Measurements from ENCODE around the gene UAP1L1.
A peak's percentile ranks its signal among the peaks of the same experiment; 100 is the strongest.

Gene UAP1L1

GRCh38 chr9:137129456-137130175 lies 52.3 kb downstream of the UAP1L1 start (continued):
- TF ChIP-seq KLF7 (tag by site-specific recombination; IDR thresholded peaks at IDR 0.05; ENCODE audit: borderline replicate concordance) (peak; percentile 69; the same call in 1 of the 2 replicates), ZNF701 (tag by site-specific recombination; IDR thresholded peaks at IDR 0.05) (no peak), SCRT1 (tag by site-specific recombination; IDR thresholded peaks at IDR 0.05; ENCODE audit: borderline replicate concordance) (no peak), ZNF16 (tag by site-specific recombination; IDR thresholded peaks at IDR 0.05; ENCODE audit: low read depth) (no peak), ZBTB17 (tag by site-specific recombination; IDR thresholded peaks at IDR 0.05) (peak; percentile 73), HOXD13 (CRISPR knock-in tag; IDR thresholded peaks at IDR 0.05; ENCODE audit: borderline replicate concordance) (no peak), ZNF132 (tag by site-specific recombination; IDR thresholded peaks at IDR 0.05; ENCODE audit: borderline replicate concordance) (no peak), ZNF843 (tag by site-specific recombination; IDR thresholded peaks at IDR 0.05) (0 out of 2 replicates have a peak, but pooled peaks have one; percentile 27), CTCF (tag by site-specific recombination; IDR thresholded peaks at IDR 0.05) (no peak), HOXA7 (CRISPR knock-in tag; IDR thresholded peaks at IDR 0.05; ENCODE audit: borderline replicate concordance) (no peak), ZNF169 (tag by site-specific recombination; IDR thresholded peaks at IDR 0.05) (no peak), IKZF3 (tag by site-specific recombination; IDR thresholded peaks at IDR 0.05) (0 out of 2 replicates have a peak, but pooled peaks have one; percentile 41), KLF8 (tag by site-specific recombination; IDR thresholded peaks at IDR 0.05) (peak; percentile 88), MZF1 (tag by site-specific recombination; IDR thresholded peaks at IDR 0.05; ENCODE audit: borderline replicate concordance) (no peak), ZNF214 (tag by site-specific recombination; IDR thresholded peaks at IDR 0.05; ENCODE audit: borderline replicate concordance) (no peak), ZNF433 (tag by site-specific recombination; IDR thresholded peaks at IDR 0.05; ENCODE audit: low read depth) (no peak), ZBTB26 (tag by site-specific recombination; optimal IDR thresholded peaks at IDR 0.05) (peak; percentile 99), KLF10 (tag by site-specific recombination; IDR thresholded peaks at IDR 0.05) (peak; percentile 41; the same call in 1 of the 2 replicates), ZNF391 (tag by site-specific recombination; IDR thresholded peaks at IDR 0.05; ENCODE audit: borderline replicate concordance, low read depth) (no peak; the same call in 1 of the 2 replicates), ZNF660 (tag by site-specific recombination; IDR thresholded peaks at IDR 0.05) (peak; percentile 34), ZNF423 (tag by site-specific recombination; IDR thresholded peaks at IDR 0.05) (no peak), ZXDB (tag by site-specific recombination; IDR thresholded peaks at IDR 0.05) (peak; percentile 61; the same call in 1 of the 2 replicates), PRDM10 (tag by site-specific recombination; IDR thresholded peaks at IDR 0.05) (no peak), ZNF324 (tag by site-specific recombination; IDR thresholded peaks at IDR 0.05) (peak; percentile 60; the same call in 1 of the 2 replicates), ZNF747 (tag by site-specific recombination; IDR thresholded peaks at IDR 0.05) (no peak), KLF1 (tag by site-specific recombination; IDR thresholded peaks at IDR 0.05) (peak; percentile 95), YY2 (tag by site-specific recombination; IDR thresholded peaks at IDR 0.05) (peak; percentile 86), ZNF394 (tag by site-specific recombination; IDR thresholded peaks at IDR 0.05; ENCODE audit: borderline replicate concordance) (no peak), SP2 (tag by site-specific recombination; IDR thresholded peaks at IDR 0.05) (peak; percentile 70)
- TF ChIP-seq, protein P1, sequence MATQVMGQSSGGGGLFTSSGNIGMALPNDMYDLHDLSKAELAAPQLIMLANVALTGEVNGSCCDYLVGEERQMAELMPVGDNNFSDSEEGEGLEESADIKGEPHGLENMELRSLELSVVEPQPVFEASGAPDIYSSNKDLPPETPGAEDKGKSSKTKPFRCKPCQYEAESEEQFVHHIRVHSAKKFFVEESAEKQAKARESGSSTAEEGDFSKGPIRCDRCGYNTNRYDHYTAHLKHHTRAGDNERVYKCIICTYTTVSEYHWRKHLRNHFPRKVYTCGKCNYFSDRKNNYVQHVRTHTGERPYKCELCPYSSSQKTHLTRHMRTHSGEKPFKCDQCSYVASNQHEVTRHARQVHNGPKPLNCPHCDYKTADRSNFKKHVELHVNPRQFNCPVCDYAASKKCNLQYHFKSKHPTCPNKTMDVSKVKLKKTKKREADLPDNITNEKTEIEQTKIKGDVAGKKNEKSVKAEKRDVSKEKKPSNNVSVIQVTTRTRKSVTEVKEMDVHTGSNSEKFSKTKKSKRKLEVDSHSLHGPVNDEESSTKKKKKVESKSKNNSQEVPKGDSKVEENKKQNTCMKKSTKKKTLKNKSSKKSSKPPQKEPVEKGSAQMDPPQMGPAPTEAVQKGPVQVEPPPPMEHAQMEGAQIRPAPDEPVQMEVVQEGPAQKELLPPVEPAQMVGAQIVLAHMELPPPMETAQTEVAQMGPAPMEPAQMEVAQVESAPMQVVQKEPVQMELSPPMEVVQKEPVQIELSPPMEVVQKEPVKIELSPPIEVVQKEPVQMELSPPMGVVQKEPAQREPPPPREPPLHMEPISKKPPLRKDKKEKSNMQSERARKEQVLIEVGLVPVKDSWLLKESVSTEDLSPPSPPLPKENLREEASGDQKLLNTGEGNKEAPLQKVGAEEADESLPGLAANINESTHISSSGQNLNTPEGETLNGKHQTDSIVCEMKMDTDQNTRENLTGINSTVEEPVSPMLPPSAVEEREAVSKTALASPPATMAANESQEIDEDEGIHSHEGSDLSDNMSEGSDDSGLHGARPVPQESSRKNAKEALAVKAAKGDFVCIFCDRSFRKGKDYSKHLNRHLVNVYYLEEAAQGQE (tag by site-specific recombination; IDR thresholded peaks at IDR 0.05): no peak
